ENCODE results near the gene SF3B4.

GRCh38 chr1:149877211-149877946 is 50.2 kb downstream of the SF3B4 start:
- no peak for TF ChIP-seq SUZ12 (IDR thresholded peaks at IDR 0.05; ENCODE audit: extremely low read depth, insufficient read depth, insufficient read length)
- TF ChIP-seq YY1 (IDR thresholded peaks at IDR 0.05; ENCODE audit: insufficient read depth, insufficient read length) = no peak
